Parathyroid adenoma (tissue), 2 donors: ENCODE results near the gene S100G.

Source experiments
- H2AFZ ChIP-seq: fragments of 300-600 bp; sonication (generic); one replicate; pipeline ENCODE4 v1.7.0; 2017; ENCODE audit warnings: antibody characterized with exemption, mild to moderate bottlenecking
- H3K27ac ChIP-seq: fragments of 300-600 bp; sonication (generic); one replicate; pipeline ENCODE4 v1.7.0; 2017
- H3K27me3 ChIP-seq: fragments of 300-600 bp; sonication (generic); one replicate; pipeline ENCODE4 v1.7.0; 2017; ENCODE audit warnings: low read length; ENCODE audit not compliant: control insufficient read depth, insufficient read depth
- H3K36me3 ChIP-seq: fragments of 300-600 bp; sonication (generic); one replicate; pipeline ENCODE4 v1.7.0; 2017; ENCODE audit warnings: low read length; ENCODE audit not compliant: control insufficient read depth, insufficient read depth
- H3K4me1 ChIP-seq: fragments of 300-600 bp; sonication (generic); one replicate; pipeline ENCODE4 v1.7.0; 2017; ENCODE audit warnings: control low read depth
- H3K4me2 ChIP-seq: fragments of 300-600 bp; sonication (generic); one replicate; pipeline ENCODE4 v1.7.0; 2017; ENCODE audit warnings: low read length
- H3K4me3 ChIP-seq: fragments of 300-600 bp; sonication (generic); one replicate; pipeline ENCODE4 v1.7.0; 2017; ENCODE audit warnings: low read depth, low read length
- H3K79me2 ChIP-seq: fragments of 300-600 bp; sonication (generic); one replicate; pipeline ENCODE4 v1.7.0; 2017; ENCODE audit warnings: control low read depth
- H3K9ac ChIP-seq: fragments of 300-600 bp; sonication (generic); one replicate; pipeline ENCODE4 v1.7.0; 2017; ENCODE audit warnings: mild to moderate bottlenecking
- H3K9me3 ChIP-seq: fragments of 300-600 bp; sonication (generic); one replicate; pipeline ENCODE4 v1.7.0; 2017; ENCODE audit warnings: low read length; ENCODE audit not compliant: control insufficient read depth
- TF ChIP-seq, protein P1 (sequence below): fragments of 300-600 bp; sonication (generic); IDR thresholded peaks from one replicate; pipeline ENCODE4 v1.7.0; 2017; ENCODE audit warnings: antibody characterized with exemption, mild to moderate bottlenecking
- donor health status: primary hyperparathyroidism.

Gene S100G

DNA sequence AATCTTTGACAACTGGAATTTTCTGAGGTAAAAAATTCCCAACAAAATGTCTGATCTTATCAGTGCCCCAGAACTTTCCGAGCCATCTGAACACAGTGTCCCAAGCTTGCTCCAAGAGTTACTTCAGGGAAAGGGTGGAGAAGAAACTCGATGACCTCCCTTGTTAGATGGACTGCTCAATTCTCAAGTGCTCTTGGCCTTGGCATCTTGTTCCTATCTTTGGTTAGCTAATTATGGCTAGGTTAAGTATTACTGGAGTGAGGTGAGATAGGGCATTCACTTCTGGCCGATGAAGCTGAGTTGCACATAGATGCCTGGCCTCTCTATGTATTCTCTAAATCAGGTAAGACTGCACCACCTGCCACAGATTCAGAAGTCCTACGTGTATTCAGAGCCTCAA, 9.1 kb upstream of the S100G start:
- Histone ChIP-seq H3K9ac (no peak overlapping the region), H3K4me1 (no peaks in the 10 kb centered on the region), H3K9me3 (no peaks in the 10 kb centered on the region), H3K27me3 (no peaks in the 10 kb centered on the region), H3K27ac (no peak overlapping the region), H3K79me2 (no peaks in the 10 kb centered on the region), H3K36me3 (no peaks in the 10 kb centered on the region), H2AFZ (no peak overlapping the region), H3K4me2 (no peak overlapping the region), H3K4me3 (no peak overlapping the region)
- TF ChIP-seq, protein P1, sequence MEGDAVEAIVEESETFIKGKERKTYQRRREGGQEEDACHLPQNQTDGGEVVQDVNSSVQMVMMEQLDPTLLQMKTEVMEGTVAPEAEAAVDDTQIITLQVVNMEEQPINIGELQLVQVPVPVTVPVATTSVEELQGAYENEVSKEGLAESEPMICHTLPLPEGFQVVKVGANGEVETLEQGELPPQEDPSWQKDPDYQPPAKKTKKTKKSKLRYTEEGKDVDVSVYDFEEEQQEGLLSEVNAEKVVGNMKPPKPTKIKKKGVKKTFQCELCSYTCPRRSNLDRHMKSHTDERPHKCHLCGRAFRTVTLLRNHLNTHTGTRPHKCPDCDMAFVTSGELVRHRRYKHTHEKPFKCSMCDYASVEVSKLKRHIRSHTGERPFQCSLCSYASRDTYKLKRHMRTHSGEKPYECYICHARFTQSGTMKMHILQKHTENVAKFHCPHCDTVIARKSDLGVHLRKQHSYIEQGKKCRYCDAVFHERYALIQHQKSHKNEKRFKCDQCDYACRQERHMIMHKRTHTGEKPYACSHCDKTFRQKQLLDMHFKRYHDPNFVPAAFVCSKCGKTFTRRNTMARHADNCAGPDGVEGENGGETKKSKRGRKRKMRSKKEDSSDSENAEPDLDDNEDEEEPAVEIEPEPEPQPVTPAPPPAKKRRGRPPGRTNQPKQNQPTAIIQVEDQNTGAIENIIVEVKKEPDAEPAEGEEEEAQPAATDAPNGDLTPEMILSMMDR: no peak

DNA sequence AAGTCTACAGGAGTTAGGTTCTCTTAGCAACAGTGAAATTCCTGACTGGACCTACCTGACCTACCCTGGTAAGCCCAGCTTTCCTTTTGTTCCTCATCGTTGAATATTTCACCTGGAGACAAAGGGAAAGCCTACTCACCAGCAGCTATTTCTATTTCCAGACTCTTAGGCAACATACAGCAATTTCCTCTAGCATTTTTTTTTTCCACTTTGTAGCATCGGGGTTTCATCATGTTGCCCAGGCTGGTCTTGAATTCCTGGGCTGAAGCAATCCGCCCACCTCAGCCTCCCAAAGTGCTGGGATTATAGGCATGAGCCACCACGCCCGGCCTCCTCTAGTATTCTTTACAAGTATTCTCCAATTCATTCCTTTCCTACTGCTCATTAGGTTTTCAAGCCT, 6.8 kb upstream of the S100G start:
- Histone ChIP-seq H3K27me3 (no peaks in the 10 kb centered on the region), H2AFZ (no peak overlapping the region), H3K79me2 (no peaks in the 10 kb centered on the region), H3K9ac (no peak overlapping the region), H3K4me3 (no peak overlapping the region), H3K36me3 (no peaks in the 10 kb centered on the region), H3K4me2 (no peak overlapping the region), H3K9me3 (no peaks in the 10 kb centered on the region), H3K27ac (no peak overlapping the region), H3K4me1 (no peaks in the 10 kb centered on the region)
- TF ChIP-seq, protein P1: no peak

DNA sequence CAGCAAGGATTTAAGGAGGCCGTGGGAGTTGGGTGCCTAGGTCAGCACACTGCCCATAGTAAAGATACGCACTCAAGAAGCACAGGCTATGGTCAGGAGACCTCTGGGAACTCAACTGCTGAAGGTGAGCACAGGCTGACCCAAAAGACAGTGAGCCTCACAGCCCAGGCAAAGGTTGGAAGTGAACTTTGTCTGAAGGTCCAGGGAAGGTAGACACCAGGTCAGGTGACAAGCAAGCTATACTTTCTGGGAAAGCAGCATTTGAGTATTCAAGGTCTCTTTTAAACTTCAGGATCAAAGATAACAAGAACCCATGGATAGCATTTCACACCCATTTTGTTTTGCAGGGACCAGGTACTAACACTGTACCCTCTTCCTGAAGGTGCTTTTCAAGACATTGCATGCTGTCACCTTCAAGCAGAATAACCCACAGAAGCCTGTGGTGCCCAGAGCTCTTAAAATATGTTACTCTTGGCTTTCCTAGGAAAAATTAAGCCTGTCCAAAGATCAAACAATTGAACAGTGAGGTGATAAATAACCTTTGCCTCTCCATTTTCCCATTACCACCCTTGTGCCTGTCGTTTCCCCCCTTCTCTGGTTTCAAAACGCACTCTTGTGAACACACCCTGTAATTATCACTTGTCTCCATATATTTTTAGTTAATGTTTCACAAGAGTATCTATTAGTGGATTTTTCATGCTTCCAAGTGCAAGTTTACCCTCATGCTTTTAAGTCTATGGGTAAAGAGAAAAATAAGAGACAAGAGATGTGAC, 3.4 kb upstream of the S100G start:
- H3K9me3 ChIP-seq: no peaks in the 10 kb centered on the region
- H3K9ac ChIP-seq: no peak overlapping the region
- H3K27ac ChIP-seq: no peak overlapping the region
- H3K79me2 ChIP-seq: no peaks in the 10 kb centered on the region
- no peak overlapping the region for H3K4me2 ChIP-seq
- no peaks in the 10 kb centered on the region for H3K27me3 ChIP-seq
- H2AFZ ChIP-seq: no peak overlapping the region
- no peaks in the 10 kb centered on the region for H3K36me3 ChIP-seq
- TF ChIP-seq, protein P1: no peak
- no peaks in the 10 kb centered on the region for H3K4me1 ChIP-seq
- H3K4me3 ChIP-seq: no peak overlapping the region

DNA sequence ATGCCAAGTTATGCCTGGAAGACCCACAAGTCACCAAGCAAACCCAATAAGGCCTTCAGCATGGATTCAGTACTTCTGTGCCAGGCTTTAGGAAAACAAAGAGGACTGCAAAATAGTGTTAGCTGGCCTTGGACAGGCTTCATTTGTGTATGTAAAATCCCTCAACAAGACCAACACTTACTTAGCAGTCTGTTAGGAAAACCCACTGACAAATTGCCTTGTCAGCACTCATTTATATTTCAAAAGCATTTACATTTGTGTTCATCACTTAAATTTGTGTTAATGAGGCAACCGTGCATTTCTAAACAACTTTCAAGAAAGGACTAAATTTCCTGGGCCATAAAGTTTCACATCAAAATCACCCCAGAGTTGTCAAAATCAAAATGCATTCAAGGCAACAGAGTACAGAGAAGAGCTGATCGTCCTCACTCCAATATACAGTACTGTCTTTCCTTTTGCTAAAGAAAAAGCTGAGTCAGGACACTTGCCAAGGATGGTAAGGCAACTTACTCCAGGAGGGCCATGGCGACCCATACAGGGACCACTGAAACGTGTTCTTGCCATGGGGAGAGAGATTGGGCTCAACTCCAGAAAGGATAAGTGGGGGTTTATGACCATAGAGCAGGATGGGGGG, 1.6 kb downstream of the S100G start:
- Histone ChIP-seq H2AFZ (no peak overlapping the region), H3K36me3 (no peaks in the 10 kb centered on the region), H3K79me2 (no peaks in the 10 kb centered on the region), H3K9ac (no peak overlapping the region), H3K9me3 (no peaks in the 10 kb centered on the region), H3K27ac (no peak overlapping the region), H3K27me3 (no peaks in the 10 kb centered on the region), H3K4me3 (no peak overlapping the region), H3K4me1 (no peaks in the 10 kb centered on the region), H3K4me2 (no peak overlapping the region)
- TF ChIP-seq, protein P1: no peak
